Endodermal cell (in vitro differentiated cells): ENCODE data around the gene ESR1. TPM values are rescaled to one million over a fixed set of nuclear protein-coding genes. Genes with fewer than 3 reads are reported as not detected.

ENCODE experiments used
- DNase-seq: peaks from one replicate; pipeline ENCODE4 v3.0.0-alpha.2; 2017
- H3K27ac ChIP-seq: 2 replicates; pipeline ENCODE4 v1.5.1; 2013; ENCODE audit warnings: mild to moderate bottlenecking, low read depth, low read length, moderate library complexity
- H3K27me3 ChIP-seq: 2 replicates; pipeline ENCODE4 v1.6.1; 2013; ENCODE audit warnings: mild to moderate bottlenecking, low read length, moderate library complexity; ENCODE audit not compliant: insufficient read depth, control insufficient read depth, poor library complexity, severe bottlenecking
- H3K36me3 ChIP-seq: 2 replicates; pipeline ENCODE4 v1.7.0; 2013; ENCODE audit warnings: mild to moderate bottlenecking, low read length, moderate library complexity; ENCODE audit not compliant: control insufficient read depth, insufficient read depth
- H3K4me1 ChIP-seq: one replicate; pipeline ENCODE4 v1.7.0; 2013; ENCODE audit warnings: low read length; ENCODE audit not compliant: control insufficient read depth, insufficient read depth
- H3K4me3 ChIP-seq: 2 replicates; pipeline ENCODE4 v1.5.1; 2013; ENCODE audit warnings: mild to moderate bottlenecking, low read length, moderate library complexity
- H3K9ac ChIP-seq: 2 replicates; pipeline ENCODE4 v1.6.1; 2013; ENCODE audit warnings: mild to moderate bottlenecking, low read length, moderate library complexity; ENCODE audit not compliant: poor library complexity, severe bottlenecking; ENCODE audit errors: extremely low read depth
- H3K9me3 ChIP-seq: 2 replicates; pipeline ENCODE4 v1.6.1; 2013; ENCODE audit warnings: mild to moderate bottlenecking, low read length, moderate library complexity; ENCODE audit not compliant: control insufficient read depth
- H3K27ac Mint-ChIP-seq: 2 replicates; pipeline ENCODE4 v1.8.0; 2020; ENCODE audit warnings: mixed read lengths
- H3K27me3 Mint-ChIP-seq: 2 replicates; pipeline ENCODE4 v1.8.0; 2021; ENCODE audit warnings: mild to moderate bottlenecking, mixed read lengths; ENCODE audit not compliant: insufficient read depth
- H3K36me3 Mint-ChIP-seq: 2 replicates; pipeline ENCODE4 v1.8.0; 2020; ENCODE audit warnings: low read depth, mixed read lengths
- H3K4me1 Mint-ChIP-seq: 2 replicates; pipeline ENCODE4 v1.8.0; 2020; ENCODE audit warnings: mixed read lengths
- H3K4me3 Mint-ChIP-seq: 2 replicates; pipeline ENCODE4 v1.8.0; 2020; ENCODE audit warnings: mild to moderate bottlenecking, moderate library complexity, mixed read lengths
- H3K9me3 Mint-ChIP-seq: 2 replicates; pipeline ENCODE4 v1.8.0; 2020; ENCODE audit warnings: mild to moderate bottlenecking, mixed read lengths
- WGBS, 2 experiments: methylation state at CpG; one replicate each; pipeline versions ENCODE4 v1.1.5 to v1.1.7; 2013; ENCODE audit warnings: missing lambda C conversion rate in 2 of 2, mixed read lengths in 1 of 2; ENCODE audit not compliant: insufficient coverage in 1 of 2, insufficient read length in 1 of 2; 5-methylcytosine and 5-hydroxymethylcytosine counted together
- total RNA-seq, 2 donors: library from RNA; stranded (reverse); fragmentation: NEBNext Ultra II Directional in 1 of 2; extraction: Animal tissue kit (Norgen Biotek cat#: 25700) in 1 of 2; gene quantifications; 2 replicates in 1 of 2; 3 replicates in 1 of 2; pipeline ENCODE4 v1.2.1, GENCODE V29; 2021
- TF ChIP-seq, protein P1 (sequence below): fragments of 200-600 bp; sonication (generic); conservative IDR thresholded peaks from 2 replicates; pipeline ENCODE4 v1.5.0; 2021; ENCODE audit warnings: antibody characterized with exemption, mild to moderate bottlenecking

The ESR1 gene
- total RNA-seq, 2 donors from 2014 or later: not detected

DNA sequence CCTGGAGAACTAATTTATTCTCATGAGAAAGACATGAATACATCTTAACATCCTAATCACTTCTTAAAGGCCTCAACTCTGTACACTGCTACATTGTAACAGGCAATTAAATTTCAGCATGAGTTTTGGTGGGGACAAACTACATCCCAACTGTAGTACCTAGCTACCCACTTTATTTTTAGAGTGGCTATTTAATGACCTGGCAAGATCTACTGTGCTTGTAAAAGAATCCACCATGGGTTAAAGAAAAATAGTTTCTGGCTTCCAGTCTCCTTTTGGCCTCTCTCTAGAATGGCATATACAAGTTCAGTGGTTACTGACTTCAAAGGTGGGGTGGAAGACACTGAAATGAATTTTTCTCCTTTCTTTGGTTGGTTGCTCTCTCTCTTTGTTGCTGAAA lies 193.9 kb downstream of the ESR1 start:
- H3K9ac ChIP-seq: no peak overlapping the region
- H3K27ac ChIP-seq: no peak overlapping the region
- no peaks in the 10 kb centered on the region for H3K4me1 ChIP-seq
- H3K27me3 ChIP-seq: no peaks in the 10 kb centered on the region
- H3K9me3 Mint-ChIP-seq: no peaks in the 10 kb centered on the region
- H3K27me3 Mint-ChIP-seq: no peaks in the 10 kb centered on the region
- no peak overlapping the region for H3K27ac Mint-ChIP-seq
- H3K4me3 ChIP-seq: no peak overlapping the region
- DNase-seq: no peak
- H3K36me3 ChIP-seq: no peaks in the 10 kb centered on the region
- H3K4me3 Mint-ChIP-seq: no peak overlapping the region
- TF ChIP-seq, protein P1, sequence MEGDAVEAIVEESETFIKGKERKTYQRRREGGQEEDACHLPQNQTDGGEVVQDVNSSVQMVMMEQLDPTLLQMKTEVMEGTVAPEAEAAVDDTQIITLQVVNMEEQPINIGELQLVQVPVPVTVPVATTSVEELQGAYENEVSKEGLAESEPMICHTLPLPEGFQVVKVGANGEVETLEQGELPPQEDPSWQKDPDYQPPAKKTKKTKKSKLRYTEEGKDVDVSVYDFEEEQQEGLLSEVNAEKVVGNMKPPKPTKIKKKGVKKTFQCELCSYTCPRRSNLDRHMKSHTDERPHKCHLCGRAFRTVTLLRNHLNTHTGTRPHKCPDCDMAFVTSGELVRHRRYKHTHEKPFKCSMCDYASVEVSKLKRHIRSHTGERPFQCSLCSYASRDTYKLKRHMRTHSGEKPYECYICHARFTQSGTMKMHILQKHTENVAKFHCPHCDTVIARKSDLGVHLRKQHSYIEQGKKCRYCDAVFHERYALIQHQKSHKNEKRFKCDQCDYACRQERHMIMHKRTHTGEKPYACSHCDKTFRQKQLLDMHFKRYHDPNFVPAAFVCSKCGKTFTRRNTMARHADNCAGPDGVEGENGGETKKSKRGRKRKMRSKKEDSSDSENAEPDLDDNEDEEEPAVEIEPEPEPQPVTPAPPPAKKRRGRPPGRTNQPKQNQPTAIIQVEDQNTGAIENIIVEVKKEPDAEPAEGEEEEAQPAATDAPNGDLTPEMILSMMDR: no peak
- H3K36me3 Mint-ChIP-seq: no peaks in the 10 kb centered on the region
- H3K9me3 ChIP-seq: no peaks in the 10 kb centered on the region
- H3K4me1 Mint-ChIP-seq: no peaks in the 10 kb centered on the region

DNA sequence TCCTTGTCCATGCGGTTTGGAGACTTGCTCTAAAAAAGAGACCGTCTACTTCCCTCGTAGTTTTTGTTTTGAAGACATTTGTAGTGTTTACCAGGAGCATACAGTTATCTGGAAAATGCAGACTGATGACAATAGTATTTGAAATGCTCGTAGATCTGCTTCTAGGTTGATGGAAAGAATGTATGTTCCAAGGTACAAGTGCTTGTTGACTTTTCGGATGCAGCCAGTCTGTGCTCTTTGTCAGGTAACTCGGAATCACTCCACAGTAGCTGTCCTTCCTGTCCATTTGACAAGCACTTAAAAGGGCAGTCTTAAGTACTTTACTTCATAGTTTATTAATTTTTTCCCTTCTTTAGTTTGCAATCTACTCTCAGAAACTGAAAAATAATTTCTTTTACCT lies 194.8 kb downstream of the ESR1 start:
- Mint-ChIP-seq H3K36me3 (no peaks in the 10 kb centered on the region), H3K4me1 (no peaks in the 10 kb centered on the region), H3K9me3 (no peaks in the 10 kb centered on the region), H3K27ac (no peak overlapping the region), H3K4me3 (no peak overlapping the region), H3K27me3 (no peaks in the 10 kb centered on the region)
- H3K27ac ChIP-seq: no peak overlapping the region
- no peaks in the 10 kb centered on the region for H3K4me1 ChIP-seq
- no peaks in the 10 kb centered on the region for H3K36me3 ChIP-seq
- whole genome bisulfite sequencing, 2 experiments: 89 to 96% methylated on average over 5 to 6 of the region's 6 CpGs
- H3K4me3 ChIP-seq: no peak overlapping the region
- H3K27me3 ChIP-seq: no peaks in the 10 kb centered on the region
- no peaks in the 10 kb centered on the region for H3K9me3 ChIP-seq
- no peak for DNase-seq
- TF ChIP-seq, protein P1: no peak
- no peak overlapping the region for H3K9ac ChIP-seq

- Mint-ChIP-seq H3K27me3 (no peaks in the 10 kb centered on the region), H3K36me3 (no peaks in the 10 kb centered on the region), H3K9me3 (no peaks in the 10 kb centered on the region), H3K27ac (no peak overlapping the region), H3K4me3 (no peak overlapping the region), H3K4me1 (no peaks in the 10 kb centered on the region)
- Histone ChIP-seq H3K27ac (no peak overlapping the region), H3K36me3 (no peaks in the 10 kb centered on the region), H3K9me3 (no peaks in the 10 kb centered on the region), H3K9ac (no peak overlapping the region), H3K4me3 (no peak overlapping the region), H3K4me1 (no peaks in the 10 kb centered on the region), H3K27me3 (no peaks in the 10 kb centered on the region)
- 79 to 100% methylated on average over 1 of the region's 1 CpG for WGBS, 2 experiments
- DNase-seq: no peak
- TF ChIP-seq, protein P1: no peak
These were observed 196.6 kb downstream of the ESR1 start for GRCh38 chr6:152004036-152004566.
